ENCODE results near the gene CAMP.

GRCh38 chr3:48241796-48242455 is 18.6 kb downstream of the CAMP start:
- TF ChIP-seq, protein P1, sequence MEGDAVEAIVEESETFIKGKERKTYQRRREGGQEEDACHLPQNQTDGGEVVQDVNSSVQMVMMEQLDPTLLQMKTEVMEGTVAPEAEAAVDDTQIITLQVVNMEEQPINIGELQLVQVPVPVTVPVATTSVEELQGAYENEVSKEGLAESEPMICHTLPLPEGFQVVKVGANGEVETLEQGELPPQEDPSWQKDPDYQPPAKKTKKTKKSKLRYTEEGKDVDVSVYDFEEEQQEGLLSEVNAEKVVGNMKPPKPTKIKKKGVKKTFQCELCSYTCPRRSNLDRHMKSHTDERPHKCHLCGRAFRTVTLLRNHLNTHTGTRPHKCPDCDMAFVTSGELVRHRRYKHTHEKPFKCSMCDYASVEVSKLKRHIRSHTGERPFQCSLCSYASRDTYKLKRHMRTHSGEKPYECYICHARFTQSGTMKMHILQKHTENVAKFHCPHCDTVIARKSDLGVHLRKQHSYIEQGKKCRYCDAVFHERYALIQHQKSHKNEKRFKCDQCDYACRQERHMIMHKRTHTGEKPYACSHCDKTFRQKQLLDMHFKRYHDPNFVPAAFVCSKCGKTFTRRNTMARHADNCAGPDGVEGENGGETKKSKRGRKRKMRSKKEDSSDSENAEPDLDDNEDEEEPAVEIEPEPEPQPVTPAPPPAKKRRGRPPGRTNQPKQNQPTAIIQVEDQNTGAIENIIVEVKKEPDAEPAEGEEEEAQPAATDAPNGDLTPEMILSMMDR (conservative IDR thresholded peaks at IDR 0.05): no peak
- no peak for TF ChIP-seq ZFX (IDR thresholded peaks at IDR 0.05)
